ENCODE measurements around the gene ATXN7L2. TPM values are rescaled to one million over a fixed set of nuclear protein-coding genes. Genes with fewer than 3 reads are reported as not detected.

Gene ATXN7L2
- total and polyA plus RNA-seq, 10 of the 15 experiments (the other 5 are each of a cell fraction or from before 2014, with no cell fraction given) = 0.27 to 7.4 (median 4.9) TPM

- Histone ChIP-seq H3K79me2 (ENCODE audit: control insufficient read depth, insufficient read depth, low read length) (no peaks in the 10 kb centered on the region), H3K4me2 (ENCODE audit: control insufficient read depth, insufficient read depth) (no peak overlapping the region), H4K20me1 (ENCODE audit: control insufficient read depth, insufficient read depth) (no peaks in the 10 kb centered on the region), H3K9me3 (replicated peaks; ENCODE audit: control insufficient read depth, insufficient read depth, low read length) (no peaks in the 10 kb centered on the region), H3K4me3 (no peak overlapping the region), H3K27me3 (replicated peaks in 1 of 2; ENCODE audit: control insufficient read depth in 2 of 2, insufficient read depth in 2 of 2, low read length in 1 of 2) (no peaks in the 10 kb centered on the region), H2AFZ (ENCODE audit: control insufficient read depth, low read depth, low read length) (no peak overlapping the region), H3K9ac (ENCODE audit: control insufficient read depth, insufficient read depth, low read length) (no peak overlapping the region), H3K36me3 (ENCODE audit: control insufficient read depth in 2 of 2, insufficient read depth in 2 of 2, low read length in 1 of 2) (no peaks in the 10 kb centered on the region), H3K4me1 (ENCODE audit: control insufficient read depth, insufficient read depth, low read length) (0 out of 2 replicates have a peak, but pooled peaks cover 3% of the 10 kb centered on the region), H3K27ac (ENCODE audit: control insufficient read depth, insufficient read depth) (no peak overlapping the region)
- in situ Hi-C loops (cut with MboI) = no loop called here
- SMC1A ChIA-PET (ENCODE audit: uncharacterized antibody, unreplicated experiment) = interaction anchor here (15.8 kb wide), 1 partner anchor 19 kb away, joined by 205 read pairs; no protein-coding TSS in a partner anchor
- ATAC-seq = no peak
- POLR2A ChIA-PET = no interaction called here
- CTCF ChIA-PET = interaction anchor here (0.6 to 26.7 kb wide), 5 partner anchors 13 to 231 kb away, joined by 3 to 1280 read pairs (median 3); partner anchors contain the start of genes CYB561D1 and GPR61
- no peak for DNase-seq (ENCODE audit: low read depth, low spot score)
- FAIRE-seq = no peak
- 84% methylated on average over 25 of the region's 25 CpGs for WGBS (ENCODE audit: insufficient coverage, insufficient replicate concordance, low lambda C conversion rate, missing lambda C conversion rate)
- intact Hi-C loops (cut with micrococcal nuclease; ENCODE audit: unreplicated experiment) = no loop called here
- RAD21 ChIA-PET (ENCODE audit: unreplicated experiment) = interaction anchor here (1.4 to 1.8 kb wide), 2 partner anchors 25 to 231 kb away, joined by 3 to 5 read pairs; no protein-coding TSS in a partner anchor
- BruUV-seq (replicated peaks) = no TSS peak
- no peak for TF ChIP-seq POLR2AphosphoS2 (IDR thresholded peaks at IDR 0.05; ENCODE audit: low read depth, low read length)
- TF ChIP-seq, protein P1, sequence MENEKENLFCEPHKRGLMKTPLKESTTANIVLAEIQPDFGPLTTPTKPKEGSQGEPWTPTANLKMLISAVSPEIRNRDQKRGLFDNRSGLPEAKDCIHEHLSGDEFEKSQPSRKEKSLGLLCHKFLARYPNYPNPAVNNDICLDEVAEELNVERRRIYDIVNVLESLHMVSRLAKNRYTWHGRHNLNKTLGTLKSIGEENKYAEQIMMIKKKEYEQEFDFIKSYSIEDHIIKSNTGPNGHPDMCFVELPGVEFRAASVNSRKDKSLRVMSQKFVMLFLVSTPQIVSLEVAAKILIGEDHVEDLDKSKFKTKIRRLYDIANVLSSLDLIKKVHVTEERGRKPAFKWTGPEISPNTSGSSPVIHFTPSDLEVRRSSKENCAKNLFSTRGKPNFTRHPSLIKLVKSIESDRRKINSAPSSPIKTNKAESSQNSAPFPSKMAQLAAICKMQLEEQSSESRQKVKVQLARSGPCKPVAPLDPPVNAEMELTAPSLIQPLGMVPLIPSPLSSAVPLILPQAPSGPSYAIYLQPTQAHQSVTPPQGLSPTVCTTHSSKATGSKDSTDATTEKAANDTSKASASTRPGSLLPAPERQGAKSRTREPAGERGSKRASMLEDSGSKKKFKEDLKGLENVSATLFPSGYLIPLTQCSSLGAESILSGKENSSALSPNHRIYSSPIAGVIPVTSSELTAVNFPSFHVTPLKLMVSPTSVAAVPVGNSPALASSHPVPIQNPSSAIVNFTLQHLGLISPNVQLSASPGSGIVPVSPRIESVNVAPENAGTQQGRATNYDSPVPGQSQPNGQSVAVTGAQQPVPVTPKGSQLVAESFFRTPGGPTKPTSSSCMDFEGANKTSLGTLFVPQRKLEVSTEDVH (IDR thresholded peaks at IDR 0.05; ENCODE audit: low read depth, partially characterized antibody) = no peak
- no peak for TF ChIP-seq YY1 (IDR thresholded peaks at IDR 0.05; ENCODE audit: low read depth, low read length)
- no peak for TF ChIP-seq MTA3 (IDR thresholded peaks at IDR 0.05; ENCODE audit: borderline replicate concordance, low read length)
- TF ChIP-seq, protein P2, sequence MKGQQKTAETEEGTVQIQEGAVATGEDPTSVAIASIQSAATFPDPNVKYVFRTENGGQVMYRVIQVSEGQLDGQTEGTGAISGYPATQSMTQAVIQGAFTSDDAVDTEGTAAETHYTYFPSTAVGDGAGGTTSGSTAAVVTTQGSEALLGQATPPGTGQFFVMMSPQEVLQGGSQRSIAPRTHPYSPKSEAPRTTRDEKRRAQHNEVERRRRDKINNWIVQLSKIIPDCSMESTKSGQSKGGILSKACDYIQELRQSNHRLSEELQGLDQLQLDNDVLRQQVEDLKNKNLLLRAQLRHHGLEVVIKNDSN (IDR thresholded peaks at IDR 0.05; ENCODE audit: borderline replicate concordance, extremely low read length, insufficient read depth, low read depth, low read length) = no peak
- TF ChIP-seq, protein P3, sequence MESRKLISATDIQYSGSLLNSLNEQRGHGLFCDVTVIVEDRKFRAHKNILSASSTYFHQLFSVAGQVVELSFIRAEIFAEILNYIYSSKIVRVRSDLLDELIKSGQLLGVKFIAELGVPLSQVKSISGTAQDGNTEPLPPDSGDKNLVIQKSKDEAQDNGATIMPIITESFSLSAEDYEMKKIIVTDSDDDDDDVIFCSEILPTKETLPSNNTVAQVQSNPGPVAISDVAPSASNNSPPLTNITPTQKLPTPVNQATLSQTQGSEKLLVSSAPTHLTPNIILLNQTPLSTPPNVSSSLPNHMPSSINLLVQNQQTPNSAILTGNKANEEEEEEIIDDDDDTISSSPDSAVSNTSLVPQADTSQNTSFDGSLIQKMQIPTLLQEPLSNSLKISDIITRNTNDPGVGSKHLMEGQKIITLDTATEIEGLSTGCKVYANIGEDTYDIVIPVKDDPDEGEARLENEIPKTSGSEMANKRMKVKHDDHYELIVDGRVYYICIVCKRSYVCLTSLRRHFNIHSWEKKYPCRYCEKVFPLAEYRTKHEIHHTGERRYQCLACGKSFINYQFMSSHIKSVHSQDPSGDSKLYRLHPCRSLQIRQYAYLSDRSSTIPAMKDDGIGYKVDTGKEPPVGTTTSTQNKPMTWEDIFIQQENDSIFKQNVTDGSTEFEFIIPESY (IDR thresholded peaks at IDR 0.05) = no peak
- TF ChIP-seq BRCA1 (IDR thresholded peaks at IDR 0.05; ENCODE audit: low read depth, low read length) = no peak
- TF ChIP-seq, protein P4, sequence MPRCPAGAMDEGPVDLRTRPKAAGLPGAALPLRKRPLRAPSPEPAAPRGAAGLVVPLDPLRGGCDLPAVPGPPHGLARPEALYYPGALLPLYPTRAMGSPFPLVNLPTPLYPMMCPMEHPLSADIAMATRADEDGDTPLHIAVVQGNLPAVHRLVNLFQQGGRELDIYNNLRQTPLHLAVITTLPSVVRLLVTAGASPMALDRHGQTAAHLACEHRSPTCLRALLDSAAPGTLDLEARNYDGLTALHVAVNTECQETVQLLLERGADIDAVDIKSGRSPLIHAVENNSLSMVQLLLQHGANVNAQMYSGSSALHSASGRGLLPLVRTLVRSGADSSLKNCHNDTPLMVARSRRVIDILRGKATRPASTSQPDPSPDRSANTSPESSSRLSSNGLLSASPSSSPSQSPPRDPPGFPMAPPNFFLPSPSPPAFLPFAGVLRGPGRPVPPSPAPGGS (IDR thresholded peaks at IDR 0.05; ENCODE audit: borderline replicate concordance, insufficient read depth, low read depth, low read length, poor library complexity, severe bottlenecking) = no peak
- no peak for TF ChIP-seq CREB1 (IDR thresholded peaks at IDR 0.05; ENCODE audit: low read depth)
- no peak for TF ChIP-seq IRF3 (IDR thresholded peaks at IDR 0.05)
- no peak for TF ChIP-seq CHD2 (IDR thresholded peaks at IDR 0.05; ENCODE audit: borderline replicate concordance, low read depth, low read length)
- no peak for TF ChIP-seq POLR2AphosphoS5 (IDR thresholded peaks at IDR 0.05; ENCODE audit: low read length)
These were observed 24.5 kb downstream of the ATXN7L2 start for GRCh38 chr1:109508001-109508872.

Measured in GM12878 (cell line).